Spinal cord (tissue), 10 donors: ENCODE data around the gene OR4X2. TPM values are rescaled to one million over a fixed set of nuclear protein-coding genes. Genes with fewer than 3 reads are reported as not detected.
"Not testable (repeated sequence)": the region's sequence is repeated elsewhere in the genome, so short reads cannot be mapped to it uniquely, and the experiment has no call there.

Experiments used
- DNase-seq, 6 donors: peaks; one replicate each; pipeline versions ENCODE4 v3.0.0 to v3.0.0-alpha.2; 2013 to 2015; ENCODE audit warnings: low spot score in 6 of 6, low read depth in 4 of 6
- H3K27ac ChIP-seq: one replicate; pipeline ENCODE4 v1.5.1; 2013; ENCODE audit warnings: low read depth, low read length, control low read depth
- H3K27me3 ChIP-seq: one replicate; pipeline ENCODE4 v1.6.1; 2013; ENCODE audit warnings: low read length; ENCODE audit not compliant: control insufficient read depth, insufficient read depth
- H3K36me3 ChIP-seq: one replicate; pipeline ENCODE4 v1.6.1; 2013; ENCODE audit warnings: low read length; ENCODE audit not compliant: control insufficient read depth, insufficient read depth
- H3K4me1 ChIP-seq: one replicate; pipeline ENCODE4 v1.6.1; 2013; ENCODE audit warnings: low read length; ENCODE audit not compliant: control insufficient read depth, insufficient read depth
- H3K4me3 ChIP-seq: one replicate; pipeline ENCODE4 v1.5.1; 2013; ENCODE audit warnings: low read depth, low read length, control low read depth
- H3K9me3 ChIP-seq: one replicate; pipeline ENCODE4 v1.6.1; 2013; ENCODE audit warnings: low read length; ENCODE audit not compliant: control insufficient read depth, insufficient read depth
- WGBS: methylation state at CpG from one replicate; pipeline ENCODE4 v1.1.5; 2013; ENCODE audit warnings: missing lambda C conversion rate; ENCODE audit not compliant: insufficient coverage; 5-methylcytosine and 5-hydroxymethylcytosine counted together
- long read RNA-seq, 4 donors: transcript quantifications; one replicate each; lab custom pipeline, GENCODE V29; 2026
- polyA plus RNA-seq, 2 donors: library from polyadenylated mRNA; unstranded; fragments of 120-200 nt; gene quantifications; one replicate each; pipeline ENCODE4 v1.2.1, GENCODE V29; 2013; ENCODE audit not compliant: insufficient read length in 2 of 2
- total RNA-seq, 2 donors: library from RNA; depleted of rRNA in 1 of 2; stranded (reverse); fragments of 120-200 nt in 1 of 2; fragments of >200 nt in 1 of 2; gene quantifications; one replicate each; pipeline versions ENCODE4 v1.2.3 to v1.2.4, GENCODE V29; 2013 to 2014
- donor health status: healthy.

The OR4X2 gene, protein sequence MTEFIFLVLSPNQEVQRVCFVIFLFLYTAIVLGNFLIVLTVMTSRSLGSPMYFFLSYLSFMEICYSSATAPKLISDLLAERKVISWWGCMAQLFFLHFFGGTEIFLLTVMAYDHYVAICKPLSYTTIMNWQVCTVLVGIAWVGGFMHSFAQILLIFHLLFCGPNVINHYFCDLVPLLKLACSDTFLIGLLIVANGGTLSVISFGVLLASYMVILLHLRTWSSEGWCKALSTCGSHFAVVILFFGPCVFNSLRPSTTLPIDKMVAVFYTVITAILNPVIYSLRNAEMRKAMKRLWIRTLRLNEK
- total RNA-seq, result under 1 TPM in 1 of 2 donors, not detected in 1; 0.20 TPM
- polyA plus RNA-seq, result not detected
- long read RNA-seq, donor 1, result 0 reads
- long read RNA-seq, donor 2, partial matches to known transcripts, result 0 of 1 reads
- long read RNA-seq, donor 2, other reads (novel, unspliced or antisense), result 0 of 1 reads
- long read RNA-seq, donor 3, partial matches to known transcripts, result 0 of 1 reads
- long read RNA-seq, donor 3, other reads (novel, unspliced or antisense), result 0 of 1 reads
- long read RNA-seq, donor 4, result 0 reads

DNA sequence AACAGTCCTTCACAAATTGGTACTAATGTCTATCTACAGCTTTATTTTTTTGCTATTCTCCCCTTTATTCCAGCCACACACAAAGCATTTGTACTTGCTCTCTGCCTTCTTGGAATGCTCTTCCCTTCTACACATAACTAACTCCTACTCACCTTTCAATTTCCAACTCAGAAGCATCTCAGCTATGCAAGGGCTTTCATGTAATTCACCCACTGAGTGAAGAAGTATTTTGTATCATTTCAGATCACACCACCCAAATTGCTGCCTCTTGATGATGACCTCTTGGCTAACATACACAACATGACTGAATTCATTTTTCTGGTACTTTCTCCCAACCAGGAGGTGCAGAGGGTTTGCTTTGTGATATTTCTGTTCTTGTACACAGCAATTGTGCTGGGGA, at the start of gene OR4X2:
Gene OR4X2, plus strand, starts transcription at position 301 of the 400 bp plus-strand sequence. Its CDS starts 0 bp downstream, at position 301.
- DNase-seq, result no peak
- H3K27me3 ChIP-seq, result no peaks in the 10 kb centered on the region
- H3K9me3 ChIP-seq, result peaks cover 7% of the 10 kb centered on the region
- H3K4me1 ChIP-seq, result no peaks in the 10 kb centered on the region
- H3K4me3 ChIP-seq, result no peak within 1 kb of the TSS
- no peak within 1 kb of the TSS for H3K27ac ChIP-seq
- no peaks in the 10 kb centered on the region for H3K36me3 ChIP-seq

DNA sequence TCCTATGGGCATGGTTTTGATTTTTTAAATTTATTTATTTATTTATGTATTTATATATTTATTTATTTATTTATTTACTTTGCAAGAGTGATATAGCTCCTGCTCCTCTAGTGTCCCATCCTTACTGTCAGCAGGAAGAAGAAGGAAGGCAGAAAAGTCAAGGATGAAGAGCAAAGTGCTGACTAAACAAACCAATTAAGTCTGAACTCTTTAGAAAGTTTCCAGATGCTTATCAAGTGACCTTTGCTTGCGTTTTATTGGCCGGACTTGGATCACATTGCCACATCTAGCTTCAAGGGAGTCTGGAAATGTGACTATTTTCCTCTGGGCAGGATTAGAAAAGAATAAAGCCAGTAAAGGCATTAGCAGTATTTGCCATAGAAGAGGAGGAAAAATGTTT, 37.0 kb upstream of the OR4X2 start:
- Histone ChIP-seq H3K4me3 (no peak overlapping the region), H3K27ac (no peak overlapping the region), H3K36me3 (no peaks in the 10 kb centered on the region), H3K4me1 (no peaks in the 10 kb centered on the region), H3K27me3 (no peaks in the 10 kb centered on the region), H3K9me3 (no peaks in the 10 kb centered on the region)
- WGBS, result 94% methylated on average over 2 of the region's 2 CpGs
- no peak for DNase-seq

DNA sequence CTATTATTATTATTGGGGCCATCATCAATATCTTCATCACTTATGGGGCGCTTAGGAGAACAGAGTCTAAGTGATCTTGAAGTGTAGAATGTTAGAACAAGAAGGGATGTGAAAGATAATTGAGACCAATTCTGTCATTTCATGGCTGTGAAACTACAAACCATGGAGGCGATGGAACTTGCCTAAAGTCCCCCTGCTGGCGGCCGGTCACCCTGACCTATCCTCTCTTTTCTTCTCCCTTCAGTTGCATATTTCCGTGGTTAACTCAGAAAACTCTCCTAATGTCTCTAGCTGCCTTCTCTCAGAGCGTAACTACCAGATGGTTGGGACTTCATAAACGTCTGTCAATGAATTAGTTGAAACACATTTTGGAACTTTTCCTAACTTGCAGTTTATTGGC, 34.9 kb upstream of the OR4X2 start:
- peak in 1 of 6 donors; percentile 3 for DNase-seq
- H3K27ac ChIP-seq, result no peak overlapping the region
- no peaks in the 10 kb centered on the region for H3K36me3 ChIP-seq
- no peak overlapping the region for H3K4me3 ChIP-seq
- 35% methylated on average over 4 of the region's 7 CpGs for WGBS
- no peaks in the 10 kb centered on the region for H3K4me1 ChIP-seq
- no peaks in the 10 kb centered on the region for H3K9me3 ChIP-seq
- H3K27me3 ChIP-seq, result no peaks in the 10 kb centered on the region

DNA sequence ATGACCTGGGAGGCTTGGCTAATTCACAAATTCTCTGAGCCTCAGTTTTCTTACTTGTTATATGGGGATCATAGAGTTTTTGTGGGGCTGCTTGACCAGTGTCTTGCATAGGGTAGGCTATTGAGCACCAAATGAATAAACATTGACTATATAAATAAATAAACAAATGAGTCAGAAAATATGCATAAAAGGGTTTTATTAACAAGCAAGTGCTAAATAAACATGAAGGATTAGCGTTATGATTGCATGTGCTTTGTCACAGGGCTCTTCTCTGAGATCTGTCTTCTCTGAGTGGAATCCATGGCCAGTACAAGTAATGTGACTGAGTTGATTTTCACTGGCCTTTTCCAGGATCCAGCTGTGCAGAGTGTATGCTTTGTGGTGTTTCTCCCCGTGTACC, 28.4 kb upstream of the OR4X2 start, which contains the start of gene OR4B1:
Gene OR4B1, plus strand, starts transcription at position 301 of the 400 bp plus-strand sequence. Its CDS starts 0 bp downstream, at position 301.
- no peaks in the 10 kb centered on the region for H3K36me3 ChIP-seq
- H3K4me1 ChIP-seq, result no peaks in the 10 kb centered on the region
- H3K9me3 ChIP-seq, result no peaks in the 10 kb centered on the region
- H3K4me3 ChIP-seq, result no peak within 1 kb of the TSS
- 80% methylated on average over 1 of the region's 2 CpGs for WGBS
- no peak within 1 kb of the TSS for H3K27ac ChIP-seq
- H3K27me3 ChIP-seq, result no peaks in the 10 kb centered on the region
- DNase-seq, result no peak

DNA sequence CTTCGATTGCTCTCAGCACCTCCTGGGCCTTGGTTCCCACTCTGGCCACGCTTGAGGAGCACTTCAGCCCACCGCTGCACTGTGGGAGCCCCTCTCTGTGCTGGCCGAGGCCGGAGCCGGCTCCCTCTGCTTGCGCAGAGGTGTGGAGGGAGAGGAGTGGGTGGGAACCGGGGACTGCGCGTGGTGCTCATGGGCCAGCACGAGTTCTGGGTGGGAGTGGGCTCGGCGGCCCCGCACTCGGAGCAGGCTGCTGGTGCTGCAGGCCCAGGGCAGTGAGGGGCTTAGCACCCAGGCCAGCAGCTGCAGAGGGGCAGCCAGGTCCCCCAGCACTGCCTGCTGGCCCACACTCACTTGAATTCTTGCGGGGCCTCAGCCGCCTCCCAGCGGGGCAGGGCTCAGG, 16.1 kb upstream of the OR4X2 start:
- peaks cover 7% of the 10 kb centered on the region for H3K9me3 ChIP-seq
- H3K27me3 ChIP-seq, result no peaks in the 10 kb centered on the region
- no peak overlapping the region for H3K4me3 ChIP-seq
- H3K36me3 ChIP-seq, result no peaks in the 10 kb centered on the region
- H3K27ac ChIP-seq, result no peak overlapping the region
- H3K4me1 ChIP-seq, result no peaks in the 10 kb centered on the region
- no peak for DNase-seq
- 81% methylated on average over 18 of the region's 18 CpGs for WGBS

DNA sequence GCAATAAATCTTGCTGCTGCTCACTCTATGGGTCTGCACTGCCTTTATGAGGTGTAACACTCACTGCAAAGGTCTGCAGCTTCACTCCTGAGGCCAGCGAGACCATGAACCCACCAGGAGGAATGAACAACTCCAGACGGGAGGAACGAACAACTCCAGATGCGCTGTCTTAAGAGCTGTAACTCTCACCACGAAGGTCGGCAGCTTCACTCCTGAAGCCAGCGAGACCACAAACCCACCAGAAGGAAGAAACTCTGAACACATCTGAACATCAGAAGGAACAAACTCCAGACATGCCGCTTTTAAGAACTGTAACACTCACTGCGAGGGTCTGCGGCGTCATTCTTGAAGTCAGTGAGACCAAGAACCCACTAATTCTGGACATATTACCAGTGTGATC, 14.8 kb upstream of the OR4X2 start:
- not testable (repeated sequence) for H3K27me3 ChIP-seq, H3K9me3 ChIP-seq, H3K27ac ChIP-seq, H3K36me3 ChIP-seq, H3K4me1 ChIP-seq, H3K4me3 ChIP-seq, DNase-seq
- 95% methylated on average over 7 of the region's 11 CpGs for WGBS

DNA sequence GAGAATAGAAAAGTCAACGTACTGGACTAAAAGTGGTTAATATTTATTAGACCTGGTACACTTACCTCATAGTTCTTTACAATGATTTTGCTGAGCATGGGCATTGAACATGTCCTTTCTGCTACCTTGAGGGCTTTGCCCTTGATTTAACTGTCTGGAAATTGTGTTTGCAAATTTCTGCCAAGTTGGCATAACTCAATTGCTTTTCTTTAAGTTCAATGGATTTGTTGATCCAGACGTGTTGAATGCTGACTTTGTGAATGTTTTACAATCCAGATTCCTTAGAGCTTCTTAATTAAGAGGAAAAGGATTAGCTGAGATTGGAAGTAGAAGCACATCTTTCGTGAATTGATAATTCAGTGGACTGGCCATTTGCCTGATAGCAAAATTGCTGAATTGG, 7.2 kb upstream of the OR4X2 start:
- no peak for DNase-seq
- Histone ChIP-seq H3K27ac (no peak overlapping the region), H3K4me1 (no peaks in the 10 kb centered on the region), H3K4me3 (no peak overlapping the region), H3K27me3 (no peaks in the 10 kb centered on the region), H3K36me3 (no peaks in the 10 kb centered on the region), H3K9me3 (peaks cover 4% of the 10 kb centered on the region)
- 35% methylated on average over 2 of the region's 3 CpGs for WGBS

DNA sequence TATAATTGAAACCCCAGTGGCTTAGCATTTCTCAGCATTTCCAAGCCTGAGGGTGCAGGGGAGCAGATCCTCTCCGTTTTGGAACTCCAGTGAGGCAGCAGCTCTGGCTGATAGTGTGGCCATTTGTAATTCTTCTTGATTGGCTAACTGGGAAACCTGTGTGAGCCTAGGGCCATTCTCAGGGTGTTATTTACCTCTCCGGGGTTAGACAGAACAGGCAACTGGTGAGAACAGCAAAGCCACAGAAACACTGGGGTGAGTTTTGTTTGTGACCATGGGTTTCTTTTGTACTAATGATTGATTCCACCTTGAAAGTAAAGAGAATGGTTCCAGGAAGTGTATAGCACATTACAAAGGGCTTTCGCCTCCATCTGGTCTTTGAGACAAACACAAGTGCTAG, 2.4 kb upstream of the OR4X2 start:
- no peaks in the 10 kb centered on the region for H3K36me3 ChIP-seq
- no peak for DNase-seq
- H3K27me3 ChIP-seq, result no peaks in the 10 kb centered on the region
- peaks cover 4% of the 10 kb centered on the region for H3K9me3 ChIP-seq
- H3K4me3 ChIP-seq, result no peak overlapping the region
- no peaks in the 10 kb centered on the region for H3K4me1 ChIP-seq
- no peak overlapping the region for H3K27ac ChIP-seq
- WGBS, result 50% methylated on average over 2 of the region's 3 CpGs

DNA sequence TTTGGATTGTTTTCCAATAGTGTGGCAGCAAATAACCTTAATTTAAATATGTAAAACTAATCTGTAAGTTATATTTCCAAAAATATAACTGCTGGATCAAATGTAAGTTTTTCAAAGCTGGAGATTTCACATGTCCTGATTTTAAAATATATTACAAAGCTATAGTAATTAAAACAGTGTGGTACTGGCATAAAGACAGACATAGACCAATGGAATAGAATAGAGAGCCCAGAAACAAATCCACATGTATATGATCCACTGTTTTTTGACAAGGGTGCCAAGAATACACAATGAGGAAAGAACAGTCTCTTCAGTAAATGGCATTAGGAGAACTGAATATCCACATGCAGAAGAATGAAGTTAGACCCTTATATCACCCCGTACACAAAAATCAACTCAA, 4.0 kb downstream of the OR4X2 start:
- no peak for DNase-seq
- Histone ChIP-seq H3K27me3 (no peaks in the 10 kb centered on the region), H3K4me3 (no peak overlapping the region), H3K4me1 (no peaks in the 10 kb centered on the region), H3K27ac (no peak overlapping the region), H3K36me3 (no peaks in the 10 kb centered on the region), H3K9me3 (peaks cover 6% of the 10 kb centered on the region)
- no CpG with 5 or more reads among the region's 1 CpG for WGBS

DNA sequence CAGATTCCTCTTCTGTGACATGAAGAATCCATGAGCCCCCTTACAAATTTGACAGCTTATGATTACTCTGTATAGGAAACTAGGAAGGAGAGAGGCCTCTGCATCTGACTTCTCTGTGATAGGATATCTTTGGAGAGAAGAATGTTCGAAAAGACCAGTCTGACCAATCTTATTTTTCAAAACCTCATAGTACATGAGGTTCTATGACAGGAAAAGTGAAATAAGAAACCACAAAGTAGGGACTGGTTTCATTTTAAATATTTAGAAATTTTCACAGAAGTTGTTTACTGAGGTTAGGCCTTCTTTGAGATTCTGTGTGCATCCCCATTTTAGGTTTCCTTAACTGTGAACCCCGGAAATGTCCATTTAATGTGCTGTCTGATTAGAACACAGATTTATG, 16.7 kb downstream of the OR4X2 start:
- 80% methylated on average over 1 of the region's 2 CpGs for WGBS

More for the DNA sequence above, 16.7 kb downstream of the OR4X2 start:
- Histone ChIP-seq H3K27me3 (no peaks in the 10 kb centered on the region), H3K36me3 (no peaks in the 10 kb centered on the region), H3K9me3 (peaks cover 2% of the 10 kb centered on the region), H3K4me3 (no peak overlapping the region), H3K4me1 (no peaks in the 10 kb centered on the region), H3K27ac (no peak overlapping the region)
- no peak for DNase-seq
